Skeletal muscle tissue (tissue), 4 donors: Measurements from ENCODE around the gene INSM1. TPM values are rescaled to one million over a fixed set of nuclear protein-coding genes. Genes with fewer than 3 reads are reported as not detected.

Experiments
- H3K27ac ChIP-seq: one replicate; pipeline ENCODE4 v1.7.0; 2013; ENCODE audit warnings: mild to moderate bottlenecking, low read depth, low read length, inconsistent platforms
- H3K27me3 ChIP-seq, 3 donors: one replicate each; pipeline ENCODE4 v1.7.0; 2013; ENCODE audit warnings: low read length in 3 of 3; ENCODE audit not compliant: control insufficient read depth in 3 of 3, insufficient read depth in 3 of 3
- H3K36me3 ChIP-seq, 3 donors: one replicate each; pipeline ENCODE4 v1.7.0; 2013; ENCODE audit warnings: low read length in 3 of 3; ENCODE audit not compliant: control insufficient read depth in 3 of 3, insufficient read depth in 3 of 3
- H3K4me1 ChIP-seq, 3 donors: one replicate each; pipeline ENCODE4 v1.7.0; 2013; ENCODE audit warnings: low read length in 3 of 3, mild to moderate bottlenecking in 3 of 3; ENCODE audit not compliant: control insufficient read depth in 3 of 3, insufficient read depth in 3 of 3
- H3K4me3 ChIP-seq, 3 donors: one replicate each; pipeline ENCODE4 v1.7.0; 2013; ENCODE audit warnings: low read length in 3 of 3
- H3K9ac ChIP-seq, 3 donors: one replicate each; pipeline ENCODE4 v1.7.0; 2013; ENCODE audit warnings: low read length in 3 of 3, mild to moderate bottlenecking in 3 of 3, moderate library complexity in 2 of 3, low read depth in 1 of 3
- H3K9me3 ChIP-seq, 3 donors: one replicate each; pipeline ENCODE4 v1.7.0; 2013; ENCODE audit warnings: low read length in 3 of 3; ENCODE audit not compliant: control insufficient read depth in 3 of 3
- total RNA-seq: library from RNA; depleted of rRNA; stranded (reverse); fragments of >200 nt; gene quantifications from one replicate; pipeline ENCODE4 v1.2.3, GENCODE V29; 2014
- donor health status: Osteomylitis.

The INSM1 gene
- total RNA-seq, 1 donor from 2014 or later: not detected

DNA sequence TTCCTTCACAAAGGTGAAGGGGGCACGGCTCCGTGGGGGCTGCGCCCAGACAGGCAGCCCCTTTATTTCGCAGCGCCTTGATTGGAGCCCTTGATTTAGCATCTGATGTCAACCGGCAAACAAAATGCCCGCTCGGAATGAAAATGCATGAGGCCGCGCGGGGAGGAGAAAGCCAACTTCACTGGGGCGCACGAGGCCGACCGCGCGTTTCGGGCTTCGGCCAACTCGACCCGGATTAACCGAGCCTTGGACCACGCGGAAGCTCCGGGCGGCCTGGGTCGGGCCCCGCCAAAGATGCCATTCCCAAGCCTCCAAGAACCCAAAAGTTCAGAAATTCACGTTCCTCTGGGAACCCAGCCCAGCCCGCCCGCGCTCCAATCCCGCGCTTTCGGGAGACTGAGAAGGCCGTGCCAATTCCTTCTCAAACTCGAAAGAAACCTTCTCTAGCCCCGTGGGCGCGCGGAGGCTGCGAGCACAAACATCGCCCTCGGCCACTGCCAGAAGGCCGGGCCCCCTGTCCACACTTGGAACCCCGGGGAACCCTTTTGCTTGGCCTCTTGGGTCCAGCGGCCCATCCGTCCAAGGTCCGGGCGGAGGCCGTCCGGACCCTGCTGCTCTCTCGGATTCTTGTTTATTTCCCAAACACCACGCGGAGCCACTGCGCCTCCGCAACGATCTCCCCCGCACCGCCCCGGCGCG lies 879 bp upstream of the INSM1 start:
- Histone ChIP-seq H3K36me3 (no peaks in the 10 kb centered on the region), H3K9me3 (no peaks in the 10 kb centered on the region), H3K9ac (no peak overlapping the region), H3K4me3 (no peak overlapping the region), H3K27ac (no peak overlapping the region), H3K27me3 (peaks cover 66 to 76% (median 67%) of the 10 kb centered on the region in 3 donors), H3K4me1 (peaks cover 4 to 16% (median 11%) of the 10 kb centered on the region in 3 donors)

GRCh38 chr20:20368418-20369249 lies 730 bp downstream of the INSM1 start:
- Histone ChIP-seq H3K27ac (no peak overlapping the region), H3K9ac (no peak overlapping the region), H3K4me1 (peaks cover 4 to 14% (median 10%) of the 10 kb centered on the region in 3 donors), H3K9me3 (no peaks in the 10 kb centered on the region), H3K27me3 (peaks cover 62 to 75% (median 67%) of the 10 kb centered on the region in 3 donors), H3K36me3 (no peaks in the 10 kb centered on the region), H3K4me3 (peak overlapping the region in 2 of 3 donors; percentile 41 to 43)

- H3K9ac ChIP-seq: no peak overlapping the region
- H3K4me3 ChIP-seq: peak overlapping the region; percentile 7 to 22 (median 20)
- H3K27me3 ChIP-seq: peaks cover 58 to 71% (median 64%) of the 10 kb centered on the region in 3 donors
- H3K27ac ChIP-seq: no peak overlapping the region
- H3K36me3 ChIP-seq: no peaks in the 10 kb centered on the region
- H3K4me1 ChIP-seq: peaks cover 4 to 13% (median 10%) of the 10 kb centered on the region in 3 donors
- no peaks in the 10 kb centered on the region for H3K9me3 ChIP-seq
Observed at GRCh38 chr20:20369250-20370093, 1.6 kb downstream of the INSM1 start.

DNA sequence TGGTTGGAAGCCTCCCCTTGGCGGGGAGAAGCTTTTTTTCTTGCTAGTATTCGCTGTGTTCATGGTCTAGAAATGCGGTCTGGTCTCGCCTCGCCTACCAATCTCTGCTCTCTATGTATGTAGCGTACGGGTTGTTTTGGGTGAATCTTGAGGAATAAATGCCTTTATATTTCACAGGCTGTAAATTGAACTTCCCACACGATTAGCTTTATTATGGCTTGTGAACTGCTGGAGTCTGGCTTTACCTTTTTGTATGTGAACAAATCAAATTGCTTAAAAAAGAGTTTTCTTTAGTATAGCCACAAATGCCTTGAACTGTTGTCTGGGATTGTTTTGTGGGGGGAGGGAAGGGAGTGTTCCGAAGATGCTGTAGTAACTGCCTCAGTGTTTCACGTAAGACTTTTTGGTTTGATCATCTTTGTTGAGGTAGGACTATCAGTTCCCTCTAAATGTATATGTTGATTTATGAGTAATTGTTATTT lies 2.2 kb downstream of the INSM1 start:
- Histone ChIP-seq H3K4me1 (peaks cover 4 to 13% (median 10%) of the 10 kb centered on the region in 3 donors), H3K9me3 (no peaks in the 10 kb centered on the region), H3K9ac (no peak overlapping the region), H3K4me3 (no peak overlapping the region), H3K27ac (no peak overlapping the region), H3K36me3 (no peaks in the 10 kb centered on the region), H3K27me3 (peaks cover 51 to 64% (median 64%) of the 10 kb centered on the region in 3 donors)

DNA sequence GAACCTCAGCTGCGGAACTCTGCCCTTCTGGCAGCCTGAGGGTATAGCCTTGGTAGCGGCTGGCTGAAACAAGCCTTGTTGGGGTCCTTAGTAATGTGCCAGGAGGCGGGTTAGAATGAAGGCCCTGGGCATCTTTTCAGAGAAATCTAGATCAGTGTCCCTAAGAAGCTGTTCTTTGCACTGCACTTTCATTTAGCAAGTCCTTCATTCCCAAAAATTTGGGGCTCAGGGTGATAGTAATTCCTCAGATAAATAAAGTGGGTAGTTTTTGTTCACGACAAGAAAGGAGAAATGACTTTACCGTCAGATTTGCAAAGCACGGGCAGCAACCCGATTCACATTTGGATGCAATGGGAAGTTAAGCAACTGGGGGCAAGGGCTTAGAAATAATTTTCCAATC lies 3.2 kb downstream of the INSM1 start:
- Histone ChIP-seq H3K4me1 (peaks cover 4 to 13% (median 10%) of the 10 kb centered on the region in 3 donors), H3K4me3 (no peak overlapping the region), H3K36me3 (no peaks in the 10 kb centered on the region), H3K27me3 (peaks cover 52 to 62% (median 61%) of the 10 kb centered on the region in 3 donors), H3K9ac (no peak overlapping the region), H3K9me3 (no peaks in the 10 kb centered on the region), H3K27ac (no peak overlapping the region)

- no peak overlapping the region for H3K9ac ChIP-seq
- H3K4me1 ChIP-seq: peaks cover 4 to 12% (median 10%) of the 10 kb centered on the region in 3 donors
- no peaks in the 10 kb centered on the region for H3K9me3 ChIP-seq
- no peak overlapping the region for H3K4me3 ChIP-seq
- H3K36me3 ChIP-seq: no peaks in the 10 kb centered on the region
- H3K27ac ChIP-seq: no peak overlapping the region
- peaks cover 47 to 59% (median 57%) of the 10 kb centered on the region in 3 donors for H3K27me3 ChIP-seq
Observed at GRCh38 chr20:20371681-20372080, 3.8 kb downstream of the INSM1 start.

DNA sequence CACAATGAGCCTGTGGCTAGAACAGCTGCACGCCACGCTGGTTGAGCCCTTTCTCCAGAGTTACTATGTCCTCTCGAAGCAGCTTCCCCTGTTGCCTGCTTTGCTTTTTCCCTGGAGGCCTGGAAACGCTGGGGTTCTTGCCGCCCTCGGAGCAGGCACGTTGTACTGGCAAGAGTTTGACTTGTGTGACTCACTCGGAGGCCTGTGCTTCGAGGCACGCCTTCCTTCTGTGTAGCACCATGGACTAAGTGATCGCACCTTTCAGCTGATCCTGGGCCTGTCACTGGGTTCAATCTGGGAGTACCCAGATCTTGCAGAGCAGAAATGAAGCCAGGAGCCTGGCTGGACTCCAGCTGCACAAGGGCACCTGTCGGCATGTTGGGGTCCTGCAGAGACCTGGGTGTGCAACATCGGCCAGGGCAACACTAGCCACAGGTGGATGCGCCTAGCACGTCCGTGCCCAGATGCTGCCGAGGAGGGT lies 5.2 kb downstream of the INSM1 start:
- H3K36me3 ChIP-seq: no peaks in the 10 kb centered on the region
- no peaks in the 10 kb centered on the region for H3K9me3 ChIP-seq
- no peak overlapping the region for H3K27ac ChIP-seq
- no peak overlapping the region for H3K4me3 ChIP-seq
- peaks cover 4 to 9% (median 4%) of the 10 kb centered on the region in 3 donors for H3K4me1 ChIP-seq
- peaks cover 36 to 54% (median 45%) of the 10 kb centered on the region in 3 donors for H3K27me3 ChIP-seq
- no peak overlapping the region for H3K9ac ChIP-seq

- peaks cover 19 to 37% (median 32%) of the 10 kb centered on the region in 3 donors for H3K27me3 ChIP-seq
- no peak overlapping the region for H3K4me3 ChIP-seq
- no peaks in the 10 kb centered on the region for H3K36me3 ChIP-seq
- H3K27ac ChIP-seq: no peak overlapping the region
- no peak overlapping the region for H3K9ac ChIP-seq
- peaks cover 0 to under 1% (median 0%) of the 10 kb centered on the region in 3 donors for H3K9me3 ChIP-seq
- H3K4me1 ChIP-seq: no peaks in the 10 kb centered on the region
Observed at GRCh38 chr20:20375862-20376261, 8.0 kb downstream of the INSM1 start.

DNA sequence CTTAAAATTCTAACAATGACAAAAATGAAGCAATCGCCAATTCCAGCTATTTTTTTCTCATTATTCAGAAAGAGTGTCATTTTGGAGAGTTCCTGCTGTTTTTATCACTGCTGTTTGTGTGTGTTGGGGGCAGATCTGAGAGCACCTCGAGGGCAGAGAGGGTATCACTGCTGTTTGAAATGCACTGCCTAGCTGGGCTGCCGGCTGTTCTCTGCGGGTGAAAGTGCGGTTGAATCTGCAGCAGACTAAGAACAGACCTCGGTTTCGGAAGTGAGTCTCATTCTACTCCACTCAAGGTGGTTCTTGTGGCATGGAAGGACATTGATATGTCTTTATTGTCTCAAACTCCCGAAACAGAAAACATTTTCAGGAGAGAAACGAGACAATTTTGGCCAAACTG lies 18.3 kb downstream of the INSM1 start:
- Histone ChIP-seq H3K27me3 (peaks cover 0 to 6% (median 0%) of the 10 kb centered on the region in 3 donors), H3K36me3 (peaks cover 4 to 13% (median 10%) of the 10 kb centered on the region in 3 donors), H3K9me3 (no peaks in the 10 kb centered on the region), H3K9ac (no peak overlapping the region), H3K27ac (no peak overlapping the region), H3K4me3 (no peak overlapping the region), H3K4me1 (no peaks in the 10 kb centered on the region)
